Tibial nerve (tissue), 4 donors: ENCODE results near the gene GTPBP4. TPM values are rescaled to one million over a fixed set of nuclear protein-coding genes. Genes with fewer than 3 reads are reported as not detected.
A peak's percentile ranks its signal among the peaks of the same experiment; 100 is the strongest.
"Not testable (repeated sequence)": the region's sequence is repeated elsewhere in the genome, so short reads cannot be mapped to it uniquely, and the experiment has no call there.

Experiments used
- DNase-seq, 2 donors: peaks; one replicate each; pipeline ENCODE4 v3.0.0-alpha.2; 2019; ENCODE audit warnings: low spot score in 2 of 2
- H3K27ac ChIP-seq, 4 donors: fragments of 200-600 bp; sonication (generic) in 3 of 4; one replicate each; pipeline ENCODE4 v1.5.1; 2017 to 2019; ENCODE audit warnings: mild to moderate bottlenecking in 1 of 4
- H3K27me3 ChIP-seq, 2 donors: fragments of 200-600 bp; sonication (generic) in 1 of 2; one replicate each; pipeline versions ENCODE4 v1.5.1 to v1.6.0; 2017 to 2019
- H3K36me3 ChIP-seq, 3 donors: fragments of 200-600 bp; sonication (generic); one replicate each; pipeline ENCODE4 v1.5.1; 2018 to 2019
- H3K4me1 ChIP-seq, 4 donors: fragments of 200-600 bp; sonication (generic) in 3 of 4; one replicate each; pipeline ENCODE4 v1.5.1; 2017 to 2019
- H3K4me3 ChIP-seq, 4 donors: fragments of 200-600 bp; sonication (generic) in 3 of 4; one replicate each; pipeline ENCODE4 v1.5.1; 2017 to 2019; ENCODE audit warnings: mild to moderate bottlenecking in 1 of 4, moderate library complexity in 1 of 4
- H3K9me3 ChIP-seq, 4 donors: fragments of 200-600 bp; sonication (generic) in 3 of 4; one replicate each; pipeline ENCODE4 v1.5.1; 2017 to 2019
- EP300 ChIP-seq, 2 donors: sonication (generic); formaldehyde crosslinking; IDR thresholded peaks; one replicate each; pipeline ENCODE4 v1.6.1; 2017; ENCODE audit warnings: antibody characterized with exemption in 2 of 2, mild to moderate bottlenecking in 1 of 2
- POLR2A ChIP-seq, 2 donors: fragments of 450-650 bp; IDR thresholded peaks; one replicate each; pipeline ENCODE4 v1.6.1; 2017; ENCODE audit warnings: antibody characterized with exemption in 2 of 2, mild to moderate bottlenecking in 2 of 2, moderate library complexity in 2 of 2
- WGBS, 2 donors: methylation state at CpG; one replicate each; pipeline ENCODE4 v1.1.5; 2018; 5-methylcytosine and 5-hydroxymethylcytosine counted together
- total RNA-seq, 4 donors: library from RNA; depleted of rRNA; stranded (reverse); fragments of >200 nt; gene quantifications; one replicate each; pipeline ENCODE4 v1.1.0, GENCODE V29; 2016
- TF ChIP-seq, protein P1 (sequence below), 5 experiments: fragments of 200-600 bp in 3 of 5; fragments of 450-650 bp in 2 of 5; sonication (generic) in 3 of 5; IDR thresholded peaks; one replicate each; pipeline ENCODE4 v1.5.1; 2016 to 2019; ENCODE audit warnings: antibody characterized with exemption in 5 of 5, mild to moderate bottlenecking in 3 of 5, moderate library complexity in 2 of 5

The GTPBP4 gene
- total RNA-seq, 4 donors from 2014 or later = 19.0 to 45.0 (median 33.9) TPM

DNA sequence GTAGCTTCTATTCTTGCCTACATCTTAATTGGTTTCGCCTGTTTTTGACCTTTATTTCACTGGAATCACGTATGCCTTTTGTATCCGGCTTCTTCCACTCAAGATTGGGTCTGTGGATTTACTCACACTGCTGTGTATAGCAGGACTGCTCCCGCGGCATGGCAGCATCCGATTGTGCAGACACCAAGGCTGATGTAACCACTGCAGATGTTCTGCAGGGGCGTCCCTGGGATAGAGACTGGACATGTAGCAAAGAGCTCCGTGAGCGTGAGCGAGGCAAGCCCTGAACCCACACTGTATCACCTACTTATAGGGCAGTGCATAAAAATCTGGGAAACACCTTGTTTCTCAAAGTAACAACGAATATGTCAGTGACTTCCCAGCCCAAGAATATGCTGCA, 48.9 kb downstream of the GTPBP4 start:
- H3K36me3 ChIP-seq = peaks cover 0 to 52% (median 1%) of the 10 kb centered on the region in 3 donors

DNA sequence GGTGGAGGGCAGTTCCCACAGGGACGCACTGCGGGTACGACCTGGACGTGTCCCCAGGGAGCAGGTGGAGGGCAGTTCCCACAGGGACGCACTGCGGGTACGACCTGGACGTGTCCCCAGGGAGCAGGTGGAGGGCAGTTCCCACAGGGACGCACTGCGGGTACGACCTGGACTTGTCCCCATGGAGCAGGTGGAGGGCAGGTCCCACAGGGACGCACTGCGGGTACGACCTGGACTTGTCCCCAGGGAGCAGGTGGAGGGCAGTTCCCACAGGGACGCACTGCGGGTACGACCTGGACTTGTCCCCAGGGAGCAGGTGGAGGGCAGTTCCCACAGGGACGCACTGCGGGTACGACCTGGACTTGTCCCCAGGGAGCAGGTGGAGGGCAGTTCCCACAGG, 50.5 kb downstream of the GTPBP4 start:
- H3K9me3 ChIP-seq, DNase-seq, H3K27ac ChIP-seq, H3K27me3 ChIP-seq, H3K4me3 ChIP-seq: not testable (repeated sequence)
- Histone ChIP-seq H3K36me3 (peaks cover 0 to 68% (median 7%) of the 10 kb centered on the region in 3 donors), H3K4me1 (peaks cover 0 to 19% (median 8%) of the 10 kb centered on the region in 4 donors)
- 80 to 90% methylated on average over 3 to 11 of the region's 20 CpGs for WGBS, 2 donors

More for the DNA sequence above, 48.9 kb downstream of the GTPBP4 start:
- Histone ChIP-seq H3K27me3 (no peaks in the 10 kb centered on the region), H3K4me1 (peaks cover 0 to 13% (median 5%) of the 10 kb centered on the region in 4 donors), H3K27ac (no peak overlapping the region), H3K4me3 (no peak overlapping the region), H3K9me3 (no peaks in the 10 kb centered on the region)
- WGBS, 2 donors = 86 to 88% methylated on average over 11 of the region's 11 CpGs
- TF ChIP-seq, protein P1, sequence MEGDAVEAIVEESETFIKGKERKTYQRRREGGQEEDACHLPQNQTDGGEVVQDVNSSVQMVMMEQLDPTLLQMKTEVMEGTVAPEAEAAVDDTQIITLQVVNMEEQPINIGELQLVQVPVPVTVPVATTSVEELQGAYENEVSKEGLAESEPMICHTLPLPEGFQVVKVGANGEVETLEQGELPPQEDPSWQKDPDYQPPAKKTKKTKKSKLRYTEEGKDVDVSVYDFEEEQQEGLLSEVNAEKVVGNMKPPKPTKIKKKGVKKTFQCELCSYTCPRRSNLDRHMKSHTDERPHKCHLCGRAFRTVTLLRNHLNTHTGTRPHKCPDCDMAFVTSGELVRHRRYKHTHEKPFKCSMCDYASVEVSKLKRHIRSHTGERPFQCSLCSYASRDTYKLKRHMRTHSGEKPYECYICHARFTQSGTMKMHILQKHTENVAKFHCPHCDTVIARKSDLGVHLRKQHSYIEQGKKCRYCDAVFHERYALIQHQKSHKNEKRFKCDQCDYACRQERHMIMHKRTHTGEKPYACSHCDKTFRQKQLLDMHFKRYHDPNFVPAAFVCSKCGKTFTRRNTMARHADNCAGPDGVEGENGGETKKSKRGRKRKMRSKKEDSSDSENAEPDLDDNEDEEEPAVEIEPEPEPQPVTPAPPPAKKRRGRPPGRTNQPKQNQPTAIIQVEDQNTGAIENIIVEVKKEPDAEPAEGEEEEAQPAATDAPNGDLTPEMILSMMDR (IDR thresholded peaks at IDR 0.05) = no peak
- TF ChIP-seq EP300 (IDR thresholded peaks at IDR 0.05) (no peak), POLR2A (IDR thresholded peaks at IDR 0.05) (no peak)
- no peak for DNase-seq

DNA sequence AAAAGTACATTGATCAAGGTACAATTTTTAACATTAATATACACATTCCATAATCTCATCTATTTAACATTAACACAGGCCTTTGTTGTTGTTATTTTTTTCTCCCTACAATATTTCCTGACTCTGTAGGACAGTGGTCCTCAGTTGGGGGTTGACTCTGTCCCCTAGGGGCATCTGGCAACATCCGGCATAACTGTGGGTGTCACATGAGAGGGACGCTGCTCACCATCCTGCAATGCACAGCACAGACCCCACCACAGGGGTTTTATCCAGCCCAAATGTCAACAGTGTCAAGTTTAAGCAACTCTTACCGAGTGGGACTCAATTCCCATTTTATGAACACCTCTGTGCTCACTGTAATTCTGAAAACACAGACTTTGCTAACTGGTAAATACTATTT, 51.9 kb downstream of the GTPBP4 start:
- H3K4me1 ChIP-seq = peaks cover 0 to 29% (median 12%) of the 10 kb centered on the region in 4 donors
- no peak overlapping the region for H3K4me3 ChIP-seq
- 46 to 63% methylated on average over 3 of the region's 3 CpGs for WGBS, 2 donors
- H3K27me3 ChIP-seq = no peaks in the 10 kb centered on the region
- TF ChIP-seq POLR2A (IDR thresholded peaks at IDR 0.05) = no peak
- TF ChIP-seq, protein P1 (IDR thresholded peaks at IDR 0.05) = no peak
- TF ChIP-seq EP300 (IDR thresholded peaks at IDR 0.05) = no peak
- peaks cover 0 to 68% (median 7%) of the 10 kb centered on the region in 3 donors for H3K36me3 ChIP-seq
- no peaks in the 10 kb centered on the region for H3K9me3 ChIP-seq
- no peak overlapping the region for H3K27ac ChIP-seq
- no peak for DNase-seq

DNA sequence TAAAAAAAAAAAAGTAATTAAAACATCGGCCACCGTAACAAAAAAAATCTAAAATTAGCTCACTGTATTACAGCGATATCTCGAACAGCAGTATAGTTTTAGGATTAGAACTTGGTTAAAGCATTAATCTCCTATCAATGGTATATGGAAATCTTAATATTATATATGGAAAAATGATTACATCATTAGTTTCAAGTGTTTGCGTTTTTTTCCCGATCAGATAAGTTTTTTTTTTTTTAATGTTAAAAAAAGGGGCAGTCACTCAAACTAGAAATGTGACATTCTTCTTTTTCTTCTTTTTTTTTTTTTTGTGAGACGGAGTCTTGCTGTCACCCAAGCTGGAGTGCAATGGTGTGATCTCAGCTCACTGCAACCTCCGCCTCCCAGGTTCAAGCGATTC, 53.3 kb downstream of the GTPBP4 start:
- peaks cover 0 to 63% (median 7%) of the 10 kb centered on the region in 3 donors for H3K36me3 ChIP-seq

DNA sequence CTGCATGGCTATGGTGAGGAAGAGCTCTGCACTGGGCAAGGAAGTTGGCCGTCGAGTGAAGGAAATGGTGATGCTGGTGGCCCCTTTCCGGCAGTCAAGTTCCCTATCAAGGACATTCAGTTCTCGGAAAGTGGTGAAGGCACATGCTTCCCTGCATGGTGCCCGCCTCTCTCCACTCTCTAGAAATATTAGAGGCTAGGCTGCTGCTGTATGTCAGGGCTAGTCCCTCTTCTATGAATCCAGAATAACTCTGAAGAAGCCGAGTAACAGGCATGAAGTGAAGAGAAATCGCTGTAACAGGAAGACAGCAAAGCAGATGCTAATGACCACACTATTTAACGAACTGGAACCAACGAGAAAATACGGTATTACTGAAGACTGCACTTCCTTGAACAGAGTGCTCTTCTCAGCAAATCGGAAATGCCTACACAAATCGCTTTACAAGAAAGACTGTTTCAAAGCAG, 55.3 kb downstream of the GTPBP4 start:
- Histone ChIP-seq H3K27ac (peak overlapping the region; percentile 8 to 66 (median 61)), H3K36me3 (peaks cover 0 to 45% (median 7%) of the 10 kb centered on the region in 3 donors)

More for the DNA sequence above, 53.3 kb downstream of the GTPBP4 start:
- Histone ChIP-seq H3K9me3 (no peaks in the 10 kb centered on the region), H3K27me3 (no peaks in the 10 kb centered on the region), H3K4me3 (no peak overlapping the region), H3K4me1 (peaks cover 0 to 33% (median 10%) of the 10 kb centered on the region in 4 donors), H3K27ac (no peak overlapping the region)
- TF ChIP-seq, protein P1 (IDR thresholded peaks at IDR 0.05) = no peak
- TF ChIP-seq EP300 (IDR thresholded peaks at IDR 0.05) = no peak
- DNase-seq = no peak
- WGBS, 2 donors = 96% methylated on average over 9 of the region's 9 CpGs

More for the DNA sequence above, 55.3 kb downstream of the GTPBP4 start:
- whole genome bisulfite sequencing, 2 donors = 66 to 71% methylated on average over 12 of the region's 12 CpGs
- peak overlapping the region in 1 of 4 donors; percentile 9 for H3K4me3 ChIP-seq
- no peak for DNase-seq
- TF ChIP-seq, protein P1 (IDR thresholded peaks at IDR 0.05) = no peak
- TF ChIP-seq EP300 (IDR thresholded peaks at IDR 0.05) = peak in 1 of 2 donors; percentile 60
- TF ChIP-seq POLR2A (IDR thresholded peaks at IDR 0.05) = peak in 1 of 2 donors; percentile 30
- H3K9me3 ChIP-seq = no peaks in the 10 kb centered on the region
- H3K4me1 ChIP-seq = peaks cover 0 to 41% (median 17%) of the 10 kb centered on the region in 4 donors
- H3K27me3 ChIP-seq = no peaks in the 10 kb centered on the region
